AG04450 (cell line): ENCODE results near the gene PAK3. TPM values are rescaled to one million over a fixed set of nuclear protein-coding genes. Genes with fewer than 3 reads are reported as not detected.

Source experiments
- CTCF ChIA-PET: fragments of 300-600, 350-600 bp; formaldehyde crosslinking; extraction: SDS; loops from one replicate; lab custom pipeline; 2022; ENCODE audit warnings: antibody characterized with exemption, inconsistent platforms; lab: Charles Lee
- POLR2A ChIA-PET: fragments of 350-600 bp; formaldehyde crosslinking; extraction: SDS; loops from one replicate; lab custom pipeline; 2021; ENCODE audit warnings: antibody characterized with exemption, inconsistent platforms; lab: Yijun Ruan, JAX
- DNase-seq: peaks from one replicate; pipeline ENCODE4 v3.0.0-alpha.2; 2011; ENCODE audit warnings: low read depth, low spot score
- H3K27ac ChIP-seq: one replicate; pipeline ENCODE4 v1.5.1; 2012; ENCODE audit warnings: low read depth, low read length, control low read depth
- H3K27me3 ChIP-seq: one replicate; pipeline ENCODE4 v1.6.0; 2012; ENCODE audit warnings: low read length; ENCODE audit not compliant: control insufficient read depth, insufficient read depth
- H3K4me3 ChIP-seq: 2 replicates; pipeline ENCODE4 v1.5.1; 2011; ENCODE audit warnings: mild to moderate bottlenecking, low read depth, low read length, control low read depth
- H3K9me3 ChIP-seq: 2 replicates; pipeline ENCODE4 v1.5.1; 2012; ENCODE audit warnings: low read length; ENCODE audit not compliant: control insufficient read depth, insufficient read depth
- polyA plus RNA-seq: library from polyadenylated mRNA; depleted of rRNA; stranded (reverse); fragments of >200 nt; gene quantifications from 2 replicates; pipeline ENCODE4 v1.2.3, GENCODE V29; 2011
- TF ChIP-seq, protein P1 (sequence below): IDR thresholded peaks from 2 replicates; pipeline ENCODE4 v1.5.1; 2011; ENCODE audit warnings: low read depth, low read length, control low read depth, inconsistent platforms

The PAK3 gene
- polyA plus RNA-seq, 1 experiment: 0.66 TPM

DNA sequence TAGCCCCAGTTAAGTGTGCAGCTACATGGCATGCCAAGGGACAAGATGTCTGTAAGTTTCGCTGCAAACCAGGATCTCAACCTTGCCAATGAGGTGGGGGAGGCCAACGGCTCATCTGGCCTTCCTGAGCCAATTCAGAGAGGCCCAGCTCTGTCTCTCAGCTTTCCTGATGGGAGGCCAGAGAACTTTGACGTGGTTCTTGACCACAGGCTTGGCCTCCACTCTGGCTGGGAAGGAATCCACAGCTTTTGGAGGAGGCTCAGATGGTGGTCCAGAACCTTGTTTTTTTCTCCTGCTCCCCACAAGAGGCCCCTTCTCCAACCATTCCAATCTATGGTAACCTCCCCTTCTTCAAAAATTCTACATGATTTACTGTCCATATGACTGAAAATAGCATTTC, 164.5 kb downstream of the PAK3 start:
- DNase-seq: no peak
- Histone ChIP-seq H3K27me3 (no peaks in the 10 kb centered on the region), H3K4me3 (no peak overlapping the region), H3K9me3 (no peaks in the 10 kb centered on the region), H3K27ac (no peak overlapping the region)
- TF ChIP-seq, protein P1, sequence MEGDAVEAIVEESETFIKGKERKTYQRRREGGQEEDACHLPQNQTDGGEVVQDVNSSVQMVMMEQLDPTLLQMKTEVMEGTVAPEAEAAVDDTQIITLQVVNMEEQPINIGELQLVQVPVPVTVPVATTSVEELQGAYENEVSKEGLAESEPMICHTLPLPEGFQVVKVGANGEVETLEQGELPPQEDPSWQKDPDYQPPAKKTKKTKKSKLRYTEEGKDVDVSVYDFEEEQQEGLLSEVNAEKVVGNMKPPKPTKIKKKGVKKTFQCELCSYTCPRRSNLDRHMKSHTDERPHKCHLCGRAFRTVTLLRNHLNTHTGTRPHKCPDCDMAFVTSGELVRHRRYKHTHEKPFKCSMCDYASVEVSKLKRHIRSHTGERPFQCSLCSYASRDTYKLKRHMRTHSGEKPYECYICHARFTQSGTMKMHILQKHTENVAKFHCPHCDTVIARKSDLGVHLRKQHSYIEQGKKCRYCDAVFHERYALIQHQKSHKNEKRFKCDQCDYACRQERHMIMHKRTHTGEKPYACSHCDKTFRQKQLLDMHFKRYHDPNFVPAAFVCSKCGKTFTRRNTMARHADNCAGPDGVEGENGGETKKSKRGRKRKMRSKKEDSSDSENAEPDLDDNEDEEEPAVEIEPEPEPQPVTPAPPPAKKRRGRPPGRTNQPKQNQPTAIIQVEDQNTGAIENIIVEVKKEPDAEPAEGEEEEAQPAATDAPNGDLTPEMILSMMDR: no peak
- POLR2A ChIA-PET: no interaction called here
- CTCF ChIA-PET: no interaction called here

DNA sequence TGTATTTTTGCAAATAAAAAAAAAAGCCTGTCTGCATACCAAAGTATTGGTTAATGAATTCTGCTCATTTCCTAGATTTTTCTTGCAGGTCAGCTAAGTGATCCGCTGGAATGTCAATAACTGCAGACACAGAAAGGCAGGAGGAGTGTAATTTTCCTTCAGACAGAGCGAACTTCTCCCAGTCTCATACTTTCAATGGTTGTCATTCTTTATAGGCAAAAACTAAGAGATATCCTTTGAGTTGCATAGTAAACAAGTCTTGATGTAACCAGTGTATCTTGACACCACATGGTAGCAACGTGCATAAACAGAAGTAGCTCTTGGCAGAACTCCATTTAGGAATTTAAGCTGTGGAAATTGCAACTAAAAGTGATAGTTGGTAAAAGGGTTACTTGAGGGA, 166.1 kb downstream of the PAK3 start:
- H3K9me3 ChIP-seq: no peaks in the 10 kb centered on the region
- TF ChIP-seq, protein P1: no peak
- no peak overlapping the region for H3K27ac ChIP-seq
- POLR2A ChIA-PET: no interaction called here
- DNase-seq: no peak
- CTCF ChIA-PET: no interaction called here
- H3K27me3 ChIP-seq: no peaks in the 10 kb centered on the region
- H3K4me3 ChIP-seq: no peak overlapping the region

DNA sequence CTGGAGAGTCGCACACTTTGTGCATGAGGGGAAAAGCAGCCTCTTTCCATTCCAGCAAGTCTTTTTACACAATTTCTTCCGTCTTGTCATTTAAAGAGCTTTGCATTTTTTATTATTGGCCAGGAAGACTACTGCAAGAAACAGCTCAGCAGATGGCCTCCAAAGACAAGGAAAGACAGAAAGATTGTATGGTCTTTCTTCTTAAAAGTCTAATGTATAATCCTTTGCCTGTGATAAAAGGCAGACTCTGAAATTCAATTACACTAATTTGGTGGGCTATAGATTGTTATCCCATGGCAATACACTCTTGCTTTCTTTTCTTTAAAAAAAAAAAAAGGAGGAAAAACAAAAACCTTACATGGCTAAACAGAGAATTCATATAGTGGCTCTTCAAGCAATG, 168.4 kb downstream of the PAK3 start:
- POLR2A ChIA-PET: no interaction called here
- CTCF ChIA-PET: no interaction called here
- no peak for DNase-seq
- H3K27me3 ChIP-seq: no peaks in the 10 kb centered on the region
- H3K4me3 ChIP-seq: no peak overlapping the region
- TF ChIP-seq, protein P1: no peak
- H3K27ac ChIP-seq: no peak overlapping the region
- H3K9me3 ChIP-seq: no peaks in the 10 kb centered on the region

DNA sequence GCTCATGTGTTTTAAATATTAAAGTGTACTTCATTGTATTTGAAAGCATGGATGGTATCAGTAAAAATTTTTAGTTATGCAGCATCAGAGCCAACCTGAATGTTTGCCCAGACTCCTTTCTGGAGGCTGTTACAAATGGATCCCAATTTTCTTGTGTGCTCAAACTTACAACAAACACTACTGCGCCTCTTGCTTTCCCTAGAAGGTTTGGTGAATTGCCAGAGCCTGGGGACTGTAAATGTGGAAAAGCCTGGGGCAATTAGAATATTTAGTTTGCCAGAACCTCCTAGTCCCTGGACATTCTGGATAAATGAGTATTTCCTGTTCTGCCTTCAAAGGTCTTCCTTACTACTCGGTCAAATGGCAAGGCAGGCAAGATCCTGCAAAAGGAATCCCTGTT, 169.5 kb downstream of the PAK3 start:
- ChIA-PET CTCF (no interaction called here), POLR2A (no interaction called here)
- TF ChIP-seq, protein P1: no peak
- no peak for DNase-seq
- Histone ChIP-seq H3K9me3 (no peaks in the 10 kb centered on the region), H3K27me3 (no peaks in the 10 kb centered on the region), H3K27ac (no peak overlapping the region), H3K4me3 (no peak overlapping the region)

DNA sequence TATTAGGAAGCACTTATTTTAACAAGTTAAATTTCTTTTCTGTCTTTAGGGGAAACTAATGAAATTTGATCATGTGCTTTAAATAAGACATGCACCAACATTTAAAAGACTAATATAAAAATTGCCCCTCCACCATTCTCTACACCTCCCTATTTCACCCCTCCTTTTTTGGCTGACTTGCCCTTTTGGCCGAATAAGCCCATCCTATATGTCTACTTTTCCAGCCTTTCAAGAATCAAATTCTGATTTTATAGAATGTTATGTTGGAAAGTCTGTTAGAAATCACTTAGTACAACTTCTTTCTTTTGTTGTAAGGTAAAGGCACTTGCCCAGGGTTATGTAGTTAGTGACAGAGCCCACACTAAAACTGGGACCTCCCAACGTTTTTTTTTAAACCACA, 172.5 kb downstream of the PAK3 start:
- TF ChIP-seq, protein P1: no peak
- CTCF ChIA-PET: no interaction called here
- no peaks in the 10 kb centered on the region for H3K27me3 ChIP-seq
- DNase-seq: no peak
- no peak overlapping the region for H3K27ac ChIP-seq
- no peak overlapping the region for H3K4me3 ChIP-seq
- H3K9me3 ChIP-seq: no peaks in the 10 kb centered on the region
- POLR2A ChIA-PET: no interaction called here
